HuH-7.5 (cell line): ENCODE measurements around the gene ZNF229.
"Not testable (repeated sequence)": the region's sequence is repeated elsewhere in the genome, so short reads cannot be mapped to it uniquely, and the experiment has no call there.

Source experiments
- DNase-seq: peaks from one replicate; pipeline ENCODE4 v3.0.0; 2011; ENCODE audit warnings: low spot score

Gene ZNF229

DNA sequence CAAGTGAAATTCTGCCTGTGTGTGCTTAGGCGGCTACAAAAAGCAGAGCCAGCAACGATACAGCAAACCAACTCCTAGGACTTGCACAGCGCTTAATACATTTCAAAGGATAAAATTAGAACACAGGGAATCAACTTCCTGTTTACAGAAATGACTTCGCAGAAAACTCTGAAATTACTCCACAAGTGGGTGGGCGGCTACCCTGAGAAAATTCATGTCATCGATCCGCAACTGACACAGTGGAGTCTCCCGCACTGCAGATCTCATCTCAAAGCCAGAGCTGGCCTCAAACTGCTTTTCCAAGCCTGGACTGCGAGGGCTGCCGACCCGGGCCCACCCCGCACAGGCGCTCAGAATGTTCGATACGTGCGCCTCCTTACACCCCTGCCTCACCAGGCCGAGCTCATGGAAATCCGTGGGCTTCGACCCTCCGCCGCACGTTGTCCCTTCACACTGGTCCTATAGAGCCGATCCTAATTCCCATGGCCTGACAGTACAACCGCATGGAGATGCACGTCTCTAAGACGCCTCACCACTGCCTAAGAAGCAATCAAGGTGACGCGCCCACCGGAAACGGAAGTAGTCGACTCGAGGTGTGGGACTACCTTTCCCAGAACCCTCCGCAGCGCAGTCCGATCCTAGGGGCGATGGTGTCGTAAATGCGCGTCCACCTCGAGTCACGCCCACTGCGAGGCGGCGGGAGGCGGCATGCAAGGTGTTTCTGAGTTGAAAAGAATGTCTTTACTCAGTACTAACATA, at the start of gene ZNF229:
TSS of gene ZNF229 (minus strand) at position 557 of the 759 bp plus-strand sequence. CDS start 5,625 bp downstream, outside the sequence.
- DNase-seq, result peak; percentile 89

DNA sequence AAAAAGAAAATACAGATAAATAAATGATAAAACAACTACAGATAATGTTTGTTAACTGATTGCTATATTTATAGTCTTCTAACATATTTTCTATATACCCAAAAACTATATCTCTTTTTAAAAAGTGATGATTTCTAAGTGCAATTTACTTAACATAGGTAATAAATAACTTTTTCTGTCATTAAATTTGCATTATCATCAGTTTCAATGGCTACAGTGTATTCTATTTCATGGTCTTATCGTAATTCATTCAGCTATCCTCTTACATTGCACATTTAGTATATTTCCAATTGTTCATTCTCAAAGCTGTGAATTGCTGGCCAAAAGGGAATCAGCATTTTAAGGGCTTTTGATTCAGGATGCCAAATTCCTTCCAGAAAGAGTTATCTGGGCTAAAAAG, 48.4 kb upstream of the ZNF229 start:
- no peak for DNase-seq

DNA sequence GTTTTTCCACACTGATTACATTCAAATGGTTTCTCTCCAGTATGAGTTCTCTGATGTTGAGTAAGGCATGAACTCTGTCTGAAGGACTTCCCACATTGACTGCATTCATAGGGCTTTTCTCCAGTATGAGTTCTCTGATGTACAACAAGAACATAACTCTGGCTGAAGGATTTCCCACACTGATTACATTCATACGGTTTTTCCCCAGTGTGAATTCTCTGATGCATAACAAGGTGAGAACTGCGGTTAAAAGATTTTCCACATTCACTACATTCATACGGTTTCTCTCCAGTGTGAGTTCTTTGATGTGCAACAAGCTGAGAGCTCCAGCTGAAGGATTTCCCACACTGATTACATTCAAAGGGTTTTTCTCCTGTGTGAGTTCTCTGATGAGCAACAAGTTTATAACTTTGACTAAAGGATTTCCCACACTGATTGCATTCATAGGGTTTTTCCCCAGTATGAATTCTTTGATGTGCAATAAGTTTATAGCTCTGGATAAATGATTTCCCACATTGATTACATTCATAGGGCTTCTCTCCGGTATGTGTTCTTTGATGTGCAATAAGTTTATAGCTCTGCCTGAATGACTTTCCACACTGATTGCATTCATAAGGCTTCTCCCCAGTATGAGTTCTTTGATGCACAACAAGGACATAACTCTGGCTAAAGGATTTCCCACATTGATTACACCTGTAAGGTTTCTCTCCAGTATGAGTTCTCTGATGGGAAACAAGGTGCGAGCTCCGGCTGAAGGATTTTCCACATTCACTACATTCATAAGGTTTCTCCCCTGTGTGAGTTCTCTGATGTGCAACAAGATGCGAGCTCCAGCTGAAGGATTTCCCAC, 28.5 kb upstream of the ZNF229 start:
- no peak for DNase-seq

DNA sequence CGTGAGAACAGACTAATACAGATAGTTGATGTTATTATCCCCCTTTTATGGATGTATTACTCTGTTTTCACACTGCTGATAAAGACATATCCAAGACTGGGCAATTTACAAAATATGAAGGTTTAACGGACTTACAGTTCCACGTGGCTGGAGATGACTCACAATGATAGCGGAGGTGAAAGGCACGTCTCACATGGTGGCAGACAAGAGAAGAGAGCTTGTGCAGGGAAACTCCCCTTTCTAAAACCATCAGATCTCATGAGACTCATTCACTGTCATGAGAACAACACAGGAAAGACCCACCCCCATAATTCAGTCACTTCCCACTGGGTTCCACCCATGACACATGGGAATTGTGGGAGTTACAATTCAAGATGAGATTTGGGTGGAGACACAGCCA, 20.5 kb upstream of the ZNF229 start:
- DNase-seq, result not testable (repeated sequence)

DNA sequence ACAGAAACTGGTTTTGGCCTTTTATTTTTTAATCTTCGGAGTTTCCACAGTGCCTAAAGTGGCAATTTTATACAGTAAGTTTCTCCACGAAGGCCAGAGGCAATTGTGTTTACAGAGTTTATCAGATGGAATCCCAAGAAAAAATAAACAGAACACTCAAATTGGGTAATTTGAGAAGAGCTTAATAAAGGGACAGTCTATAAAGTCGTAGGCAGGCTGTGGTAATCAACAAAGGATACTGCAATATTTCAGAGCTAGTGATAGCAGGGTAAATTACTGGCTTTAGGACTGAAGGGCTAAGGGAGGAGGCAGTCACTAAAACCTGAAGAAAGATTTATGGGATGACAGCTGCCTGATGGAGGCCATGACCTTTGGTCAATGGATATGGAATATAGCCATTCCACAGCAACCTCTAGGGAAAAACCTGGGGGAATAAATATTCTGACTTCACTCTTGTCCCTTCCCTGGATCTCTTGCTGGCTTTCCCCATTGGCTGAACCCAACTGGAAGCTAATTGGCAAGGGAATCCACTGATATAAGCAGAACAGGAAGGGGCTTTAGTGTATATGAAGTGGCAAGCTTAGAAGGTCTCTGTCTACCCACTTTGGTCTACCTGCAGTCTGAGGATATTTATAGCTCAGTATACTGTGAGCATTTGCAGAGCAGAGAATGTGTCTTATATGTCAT, 14.5 kb upstream of the ZNF229 start:
- DNase-seq, result not testable (repeated sequence)

DNA sequence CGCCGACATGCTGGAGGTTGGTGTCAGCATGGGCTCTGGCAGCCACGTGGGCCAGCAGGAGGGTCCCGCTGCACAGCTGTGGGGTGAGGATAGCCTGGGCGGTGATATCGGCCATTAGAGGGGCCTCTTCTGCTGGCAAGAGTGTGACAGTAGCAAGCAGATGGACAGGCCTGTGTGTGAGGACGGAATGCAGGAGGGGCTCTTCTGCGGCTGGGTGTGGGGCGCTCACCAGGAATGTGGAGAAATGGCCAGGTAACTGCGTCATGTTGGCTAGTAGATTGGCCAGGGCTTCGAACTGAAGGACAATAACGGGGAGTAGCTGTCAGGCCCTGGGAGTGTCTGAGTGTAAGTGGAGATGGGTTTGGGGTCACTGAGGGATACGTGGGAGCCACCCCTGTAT, 7.7 kb upstream of the ZNF229 start:
- not testable (repeated sequence) for DNase-seq

- no peak for DNase-seq
Observed at GRCh38 chr19:44455100-44455499, 6.8 kb upstream of the ZNF229 start.

DNA sequence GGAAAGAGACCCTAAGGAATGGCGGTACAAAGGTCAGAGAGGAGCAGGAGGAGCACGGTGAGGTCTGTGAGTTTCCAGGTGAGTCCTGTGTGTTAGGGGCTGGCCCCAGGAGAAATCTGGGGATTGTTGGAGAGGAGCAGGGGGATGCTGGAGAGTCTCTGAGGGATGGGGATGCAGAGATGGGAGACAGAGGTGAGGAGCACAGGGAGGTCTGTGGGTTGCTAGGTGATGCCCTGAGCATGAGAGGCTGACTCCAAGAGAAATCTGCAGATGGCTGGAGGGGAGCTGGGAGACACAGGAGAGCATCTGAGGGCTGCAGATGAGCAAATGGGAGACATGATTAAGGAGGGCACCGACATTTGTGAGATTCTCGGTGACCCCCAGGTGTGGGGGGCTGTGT, 4.1 kb upstream of the ZNF229 start:
- DNase-seq, result no peak

DNA sequence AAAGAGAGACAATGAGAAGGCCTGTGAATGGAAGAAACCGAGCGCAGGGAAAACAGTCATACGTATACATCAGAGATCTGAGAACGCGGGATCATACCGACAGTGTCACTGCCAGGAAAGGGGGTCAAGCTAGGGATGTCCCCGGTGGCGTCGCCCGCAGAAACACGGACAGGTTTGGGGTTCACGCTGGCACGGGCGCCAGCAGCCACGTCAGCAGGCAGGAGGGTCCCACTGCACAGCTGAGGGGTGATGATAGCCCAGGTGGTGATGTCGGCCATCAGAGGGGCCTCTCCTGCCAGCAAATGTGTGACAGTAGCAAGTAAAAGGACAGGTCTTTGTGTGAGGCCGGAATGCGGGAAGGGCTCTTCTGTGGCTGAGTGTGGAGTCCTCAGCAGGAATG, 3.4 kb upstream of the ZNF229 start:
- no peak for DNase-seq

DNA sequence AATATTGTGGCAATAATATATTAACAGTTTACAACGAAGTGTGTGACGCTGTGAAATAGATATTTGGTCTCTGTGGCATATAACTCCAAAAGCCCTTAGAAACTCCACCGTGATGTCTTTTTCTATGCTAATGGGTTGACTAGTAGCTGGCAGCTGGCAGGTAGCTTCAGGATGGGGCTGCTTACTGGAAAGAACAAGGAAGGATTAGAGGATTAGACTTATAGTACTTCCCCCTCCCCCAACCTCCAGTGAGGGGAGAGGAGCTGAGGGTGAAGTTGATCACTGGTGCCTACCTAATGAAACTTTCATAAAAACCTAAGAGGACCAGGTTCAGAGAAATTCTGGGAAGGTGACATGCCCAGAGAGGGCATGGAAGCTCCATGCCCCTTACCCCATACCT, 9.8 kb downstream of the ZNF229 start:
- no peak for DNase-seq

DNA sequence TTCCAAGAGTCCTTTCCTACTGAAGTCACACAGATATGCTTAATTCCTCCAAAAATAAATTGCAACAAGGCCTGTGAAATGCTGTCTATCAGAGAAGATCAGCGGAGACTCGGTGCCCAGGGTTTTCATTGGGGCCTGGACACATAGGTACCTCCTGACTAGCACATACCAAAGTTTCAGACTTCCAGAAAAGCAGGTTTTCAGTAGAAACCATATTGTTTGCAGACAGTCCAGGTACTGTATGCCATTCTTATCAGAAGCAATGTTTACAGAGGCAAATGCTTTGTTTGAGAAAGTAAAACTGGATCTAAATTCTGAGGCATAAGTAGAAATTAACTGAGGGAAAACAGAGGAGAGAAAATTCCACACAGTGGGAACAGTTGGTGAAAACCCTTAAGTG, 12.8 kb downstream of the ZNF229 start:
- no peak for DNase-seq

DNA sequence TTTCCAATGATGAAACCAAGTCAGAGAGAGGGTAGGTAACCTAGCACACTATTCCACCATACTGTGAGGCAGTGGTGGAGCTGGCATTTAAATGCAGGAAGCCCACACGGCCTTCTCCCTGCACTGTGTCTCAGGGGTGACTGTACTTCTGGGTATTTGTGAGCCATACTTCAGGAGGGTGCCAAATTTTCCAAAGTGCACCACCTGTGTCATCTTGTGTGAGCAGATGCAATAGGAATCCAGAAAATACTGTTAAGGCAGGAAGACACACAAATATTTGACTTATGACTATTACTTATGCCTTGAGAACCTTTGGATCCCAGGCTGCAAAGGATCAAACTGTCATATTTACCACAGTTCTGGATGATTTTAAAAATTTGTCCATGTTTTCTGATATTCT, 17.3 kb downstream of the ZNF229 start:
- no peak for DNase-seq

- not testable (repeated sequence) for DNase-seq
Observed at GRCh38 chr19:44415553-44415952, 32.7 kb downstream of the ZNF229 start.

- DNase-seq, result peak; percentile 89
Observed at GRCh38 chr19:44401139-44402115, 46.8 kb downstream of the ZNF229 start, which contains the start of gene ZNF285. Gene ZNF285 (minus strand): TSS chr19:44401608. CDS start chr19:44397213, 4,395 bp downstream.

DNA sequence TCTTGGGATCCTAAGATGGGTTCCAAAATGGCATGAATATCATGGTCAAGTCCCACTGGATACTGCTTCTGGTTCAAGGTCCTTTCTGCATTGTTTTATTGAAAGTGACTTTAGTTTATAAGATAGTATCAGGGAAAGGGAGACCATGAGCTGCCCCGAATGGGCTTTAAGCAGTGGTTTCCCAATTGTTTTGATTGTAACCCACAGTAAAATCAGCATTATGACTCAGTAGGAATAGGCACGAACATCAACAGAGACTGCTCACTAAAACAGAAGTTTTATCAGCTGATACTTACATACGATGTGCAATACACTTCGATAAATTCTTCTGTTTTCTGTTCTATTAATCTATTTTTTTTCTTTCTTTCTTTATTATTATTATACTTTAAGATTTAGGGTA, 59.0 kb downstream of the ZNF229 start:
- DNase-seq, result not testable (repeated sequence)
